Aorta (tissue), 5 donors: Measurements from ENCODE around the gene RMI2. TPM values are rescaled to one million over a fixed set of nuclear protein-coding genes. Genes with fewer than 3 reads are reported as not detected.

ENCODE experiments used
- ATAC-seq: fragments of 200-7000 bp; cut with Tn5 transposase; one replicate; pipeline ENCODE4 v1.9.1; 2022; ENCODE audit warnings: moderate library complexity; ENCODE audit not compliant: low FRiP score
- DNase-seq, 2 donors: peaks; one replicate each; pipeline ENCODE4 v3.0.0-alpha.2; 2020
- H3K27ac ChIP-seq, 2 donors: one replicate each; pipeline ENCODE4 v1.5.1; 2013; ENCODE audit warnings: low read length in 2 of 2, mild to moderate bottlenecking in 2 of 2, moderate library complexity in 2 of 2, control low read depth in 1 of 2, inconsistent platforms in 1 of 2, low read depth in 1 of 2
- H3K27me3 ChIP-seq, 2 donors: one replicate each; pipeline ENCODE4 v1.6.1; 2013; ENCODE audit warnings: control low read depth in 1 of 2, low read length in 1 of 2, mild to moderate bottlenecking in 1 of 2, moderate library complexity in 1 of 2; ENCODE audit not compliant: insufficient read depth in 2 of 2, control insufficient read depth in 1 of 2
- H3K36me3 ChIP-seq, 2 donors: one replicate each; pipeline ENCODE4 v1.6.1; 2013; ENCODE audit warnings: control low read depth in 1 of 2, low read length in 1 of 2, mild to moderate bottlenecking in 1 of 2; ENCODE audit not compliant: insufficient read depth in 2 of 2, control insufficient read depth in 1 of 2
- H3K4me1 ChIP-seq, 2 donors: one replicate each; pipeline ENCODE4 v1.6.1; 2013; ENCODE audit warnings: low read length in 2 of 2, control low read depth in 1 of 2, mild to moderate bottlenecking in 1 of 2, moderate library complexity in 1 of 2; ENCODE audit not compliant: insufficient read depth in 2 of 2, control insufficient read depth in 1 of 2
- H3K4me3 ChIP-seq, 2 donors: one replicate each; pipeline ENCODE4 v1.5.1; 2013; ENCODE audit warnings: low read length in 2 of 2, control low read depth in 1 of 2, mild to moderate bottlenecking in 1 of 2
- H3K9me3 ChIP-seq: one replicate; pipeline ENCODE4 v1.6.1; 2013; ENCODE audit warnings: mild to moderate bottlenecking, low read length; ENCODE audit not compliant: control insufficient read depth
- WGBS, 2 donors: extraction: QIAGEN DNeasy Blood & Tissue Kit; methylation state at CpG; one replicate each; pipeline ENCODE4 v1.1.7; 2013; 5-methylcytosine and 5-hydroxymethylcytosine counted together
- intact Hi-C, 2 donors: fragments of 100-400 bp; cut with DNase I; formaldehyde crosslinking; loops; one replicate each; pipeline versions ENCODE4 v1.14.2 to v1.15.0; 2022
- polyA plus RNA-seq, 2 donors: library from polyadenylated mRNA; stranded (reverse); fragments of 200-250 nt; gene quantifications; one replicate each; pipeline ENCODE4 v1.2.3, GENCODE V29; 2013
- total RNA-seq, 2 donors: library from RNA; stranded (reverse); fragmentation: NEBNext Ultra II Directional; extraction: Animal tissue kit (Norgen Biotek cat#: 25700); gene quantifications; one replicate each; pipeline ENCODE4 v1.2.1, GENCODE V29; 2021
- donor health status: healthy with polysubstance abuse.
- donor health status: Bipolar disorder and iron deficiency.
- donor health status: DM: no; HTN: no; CAD: no.
- donor health status: DM: no; HTN: no; CAD: no.
- donor health status: DM: yes; HTN: yes; CAD: no.

Gene RMI2
- total and polyA plus RNA-seq, 4 donors, result 0.61 to 1.7 (median 0.81) TPM; not detected in 1

GRCh38 chr16:11356573-11357331, 11.5 kb downstream of the RMI2 start:
- intact Hi-C loops, result loop anchor here (2.0 to 5.0 kb wide), 3 partner anchors 99 to 386 kb away; partner anchors contain the start of gene SOCS1 (in 2 of the 2)
- DNase-seq (peak; percentile 81 to 87), ATAC-seq (peak; percentile 68)
- Histone ChIP-seq H3K4me3 (no peak overlapping the region), H3K9me3 (no peaks in the 10 kb centered on the region), H3K36me3 (no peaks in the 10 kb centered on the region), H3K4me1 (peaks cover 0 to 4% of the 10 kb centered on the region in 2 donors), H3K27me3 (no peaks in the 10 kb centered on the region), H3K27ac (no peak overlapping the region)
- WGBS, 2 donors, result 79 to 80% methylated on average over 15 of the region's 15 CpGs

- H3K27ac ChIP-seq, result no peak overlapping the region
- 90 to 95% methylated on average over 7 of the region's 7 CpGs for WGBS, 2 donors
- DNase-seq (no peak), ATAC-seq (no peak)
- H3K27me3 ChIP-seq, result no peaks in the 10 kb centered on the region
- H3K4me1 ChIP-seq, result peaks cover 0 to 4% of the 10 kb centered on the region in 2 donors
- H3K9me3 ChIP-seq, result no peaks in the 10 kb centered on the region
- intact Hi-C loops, result loop anchor here (5.0 kb wide), 2 partner anchors 101 to 386 kb away; partner anchors contain the start of gene SOCS1 (in 2 of the 2)
- no peak overlapping the region for H3K4me3 ChIP-seq
- H3K36me3 ChIP-seq, result no peaks in the 10 kb centered on the region
Observed at GRCh38 chr16:11358531-11358930, 13.3 kb downstream of the RMI2 start.

GRCh38 chr16:11359370-11359769, 14.1 kb downstream of the RMI2 start:
- 59 to 63% methylated on average over 5 of the region's 5 CpGs for WGBS, 2 donors
- Histone ChIP-seq H3K27me3 (no peaks in the 10 kb centered on the region), H3K9me3 (no peaks in the 10 kb centered on the region), H3K27ac (no peak overlapping the region), H3K4me3 (no peak overlapping the region), H3K36me3 (no peaks in the 10 kb centered on the region), H3K4me1 (peaks cover 0 to 4% of the 10 kb centered on the region in 2 donors)
- no peak for ATAC-seq
- no peak for DNase-seq
- intact Hi-C loops, result loop anchor here (5.0 kb wide), 2 partner anchors 102 to 387 kb away; partner anchors contain the start of gene SOCS1 (in 2 of the 2)

- 39 to 46% methylated on average over 13 of the region's 13 CpGs for WGBS, 2 donors
- no peak for ATAC-seq
- intact Hi-C loops, result no loop called here
- Histone ChIP-seq H3K4me3 (no peak overlapping the region), H3K27me3 (no peaks in the 10 kb centered on the region), H3K4me1 (peaks cover 0 to 4% of the 10 kb centered on the region in 2 donors), H3K9me3 (no peaks in the 10 kb centered on the region), H3K36me3 (no peaks in the 10 kb centered on the region), H3K27ac (no peak overlapping the region)
- no peak for DNase-seq
Observed at GRCh38 chr16:11360641-11361373, 15.5 kb downstream of the RMI2 start.

- Histone ChIP-seq H3K36me3 (no peaks in the 10 kb centered on the region), H3K9me3 (no peaks in the 10 kb centered on the region), H3K27ac (no peak overlapping the region), H3K27me3 (no peaks in the 10 kb centered on the region), H3K4me3 (no peak overlapping the region), H3K4me1 (peaks cover 0 to 4% of the 10 kb centered on the region in 2 donors)
- 78 to 82% methylated on average over 16 of the region's 16 CpGs for whole genome bisulfite sequencing, 2 donors
- intact Hi-C loops, result no loop called here
- DNase-seq (no peak), ATAC-seq (no peak)
Observed at GRCh38 chr16:11361701-11362451, 16.6 kb downstream of the RMI2 start.

- WGBS, 2 donors, result 69 to 77% methylated on average over 7 of the region's 7 CpGs
- Histone ChIP-seq H3K4me1 (peaks cover 0 to 2% of the 10 kb centered on the region in 2 donors), H3K9me3 (no peaks in the 10 kb centered on the region), H3K4me3 (no peak overlapping the region), H3K36me3 (no peaks in the 10 kb centered on the region), H3K27me3 (no peaks in the 10 kb centered on the region), H3K27ac (no peak overlapping the region)
- intact Hi-C loops, result no loop called here
- DNase-seq, result no peak
- ATAC-seq, result no peak
Observed at GRCh38 chr16:11363927-11364258, 18.6 kb downstream of the RMI2 start.

- 80 to 83% methylated on average over 5 of the region's 5 CpGs for WGBS, 2 donors
- intact Hi-C loops, result no loop called here
- H3K4me3 ChIP-seq, result no peak overlapping the region
- no peaks in the 10 kb centered on the region for H3K9me3 ChIP-seq
- no peak for ATAC-seq
- H3K4me1 ChIP-seq, result no peaks in the 10 kb centered on the region
- no peaks in the 10 kb centered on the region for H3K27me3 ChIP-seq
- no peak overlapping the region for H3K27ac ChIP-seq
- DNase-seq, result no peak
- H3K36me3 ChIP-seq, result no peaks in the 10 kb centered on the region
Observed at GRCh38 chr16:11367483-11367906, 22.2 kb downstream of the RMI2 start.

GRCh38 chr16:11370084-11370931, 25.0 kb downstream of the RMI2 start:
- H3K36me3 ChIP-seq, result no peaks in the 10 kb centered on the region
- WGBS, 2 donors, result 78 to 79% methylated on average over 7 of the region's 7 CpGs
- no peak overlapping the region for H3K27ac ChIP-seq
- H3K9me3 ChIP-seq, result no peaks in the 10 kb centered on the region
- no peak overlapping the region for H3K4me3 ChIP-seq
- no peaks in the 10 kb centered on the region for H3K4me1 ChIP-seq
- no peak for ATAC-seq
- peak in 1 of 2 donors; percentile 42 for DNase-seq
- H3K27me3 ChIP-seq, result no peaks in the 10 kb centered on the region
- intact Hi-C loops, result no loop called here
